Measurements from ENCODE around the gene PCDH9. TPM values are rescaled to one million over a fixed set of nuclear protein-coding genes. Genes with fewer than 3 reads are reported as not detected.

PCDH9 gene
- total and polyA plus RNA-seq, 10 of the 15 experiments (the other 5 are each of a cell fraction or from before 2014, with no cell fraction given) = 0.02 to 2.3 (median 0.05) TPM; not detected in 1

GRCh38 chr13:66977161-66977560 lies 253.0 kb downstream of the PCDH9 start:
- H3K27me3 ChIP-seq (replicated peaks in 1 of 2; ENCODE audit: control insufficient read depth in 2 of 2, insufficient read depth in 2 of 2, low read length in 1 of 2) = no peaks in the 10 kb centered on the region
- no peak overlapping the region for H3K4me2 ChIP-seq (ENCODE audit: control insufficient read depth, insufficient read depth)
- SMC1A ChIA-PET (ENCODE audit: uncharacterized antibody, unreplicated experiment) = no interaction called here
- no peaks in the 10 kb centered on the region for H3K9me3 ChIP-seq (replicated peaks; ENCODE audit: control insufficient read depth, insufficient read depth, low read length)
- H3K4me1 ChIP-seq (ENCODE audit: control insufficient read depth, insufficient read depth, low read length) = no peaks in the 10 kb centered on the region
- H3K27ac ChIP-seq (ENCODE audit: control insufficient read depth, insufficient read depth) = no peak overlapping the region
- no TSS peak for BruUV-seq (replicated peaks)
- in situ Hi-C loops (cut with MboI) (no loop called here), intact Hi-C loops (cut with micrococcal nuclease; ENCODE audit: unreplicated experiment) (no loop called here)
- H2AFZ ChIP-seq (ENCODE audit: control insufficient read depth, low read depth, low read length) = no peak overlapping the region
- DNase-seq (ENCODE audit: low read depth, low spot score) (no peak), FAIRE-seq (no peak), ATAC-seq (no peak)
- RAD21 ChIA-PET (ENCODE audit: unreplicated experiment) = no interaction called here
- H3K4me3 ChIP-seq = no peak overlapping the region
- CTCF ChIA-PET = no interaction called here
- H4K20me1 ChIP-seq (ENCODE audit: control insufficient read depth, insufficient read depth) = no peaks in the 10 kb centered on the region
- no peak overlapping the region for H3K9ac ChIP-seq (ENCODE audit: control insufficient read depth, insufficient read depth, low read length)
- H3K36me3 ChIP-seq (ENCODE audit: control insufficient read depth in 2 of 2, insufficient read depth in 2 of 2, low read length in 1 of 2) = no peaks in the 10 kb centered on the region
- POLR2A ChIA-PET = no interaction called here
- WGBS (ENCODE audit: insufficient coverage, insufficient replicate concordance, low lambda C conversion rate, missing lambda C conversion rate) = 0% methylated on average over 4 of the region's 4 CpGs
- no peaks in the 10 kb centered on the region for H3K79me2 ChIP-seq (ENCODE audit: control insufficient read depth, insufficient read depth, low read length)
- TF ChIP-seq JUND (IDR thresholded peaks at IDR 0.05; ENCODE audit: low read depth, low read length) (no peak), TCF12 (IDR thresholded peaks at IDR 0.05; ENCODE audit: low read depth, low read length) (no peak), SIX5 (IDR thresholded peaks at IDR 0.05; ENCODE audit: low read depth, low read length, severe bottlenecking) (no peak), YY1 (IDR thresholded peaks at IDR 0.05; ENCODE audit: low read depth, low read length) (no peak), RFX5 (IDR thresholded peaks at IDR 0.05; ENCODE audit: low read depth, low read length) (no peak), NR2C2 (IDR thresholded peaks at IDR 0.05; ENCODE audit: borderline replicate concordance, control insufficient read depth, insufficient read length, low read depth) (no peak), NFXL1 (IDR thresholded peaks at IDR 0.05; ENCODE audit: borderline replicate concordance) (no peak), IKZF1 (conservative IDR thresholded peaks at IDR 0.05) (no peak), HDAC6 (IDR thresholded peaks at IDR 0.05; ENCODE audit: unreplicated experiment) (no peak), SMARCA5 (IDR thresholded peaks at IDR 0.05) (no peak), POLR2AphosphoS2 (IDR thresholded peaks at IDR 0.05; ENCODE audit: low read depth, low read length) (no peak)
- TF ChIP-seq, protein P1, sequence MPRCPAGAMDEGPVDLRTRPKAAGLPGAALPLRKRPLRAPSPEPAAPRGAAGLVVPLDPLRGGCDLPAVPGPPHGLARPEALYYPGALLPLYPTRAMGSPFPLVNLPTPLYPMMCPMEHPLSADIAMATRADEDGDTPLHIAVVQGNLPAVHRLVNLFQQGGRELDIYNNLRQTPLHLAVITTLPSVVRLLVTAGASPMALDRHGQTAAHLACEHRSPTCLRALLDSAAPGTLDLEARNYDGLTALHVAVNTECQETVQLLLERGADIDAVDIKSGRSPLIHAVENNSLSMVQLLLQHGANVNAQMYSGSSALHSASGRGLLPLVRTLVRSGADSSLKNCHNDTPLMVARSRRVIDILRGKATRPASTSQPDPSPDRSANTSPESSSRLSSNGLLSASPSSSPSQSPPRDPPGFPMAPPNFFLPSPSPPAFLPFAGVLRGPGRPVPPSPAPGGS (IDR thresholded peaks at IDR 0.05; ENCODE audit: borderline replicate concordance, insufficient read depth, low read depth, low read length, poor library complexity, severe bottlenecking) = no peak
- TF ChIP-seq, protein P2, sequence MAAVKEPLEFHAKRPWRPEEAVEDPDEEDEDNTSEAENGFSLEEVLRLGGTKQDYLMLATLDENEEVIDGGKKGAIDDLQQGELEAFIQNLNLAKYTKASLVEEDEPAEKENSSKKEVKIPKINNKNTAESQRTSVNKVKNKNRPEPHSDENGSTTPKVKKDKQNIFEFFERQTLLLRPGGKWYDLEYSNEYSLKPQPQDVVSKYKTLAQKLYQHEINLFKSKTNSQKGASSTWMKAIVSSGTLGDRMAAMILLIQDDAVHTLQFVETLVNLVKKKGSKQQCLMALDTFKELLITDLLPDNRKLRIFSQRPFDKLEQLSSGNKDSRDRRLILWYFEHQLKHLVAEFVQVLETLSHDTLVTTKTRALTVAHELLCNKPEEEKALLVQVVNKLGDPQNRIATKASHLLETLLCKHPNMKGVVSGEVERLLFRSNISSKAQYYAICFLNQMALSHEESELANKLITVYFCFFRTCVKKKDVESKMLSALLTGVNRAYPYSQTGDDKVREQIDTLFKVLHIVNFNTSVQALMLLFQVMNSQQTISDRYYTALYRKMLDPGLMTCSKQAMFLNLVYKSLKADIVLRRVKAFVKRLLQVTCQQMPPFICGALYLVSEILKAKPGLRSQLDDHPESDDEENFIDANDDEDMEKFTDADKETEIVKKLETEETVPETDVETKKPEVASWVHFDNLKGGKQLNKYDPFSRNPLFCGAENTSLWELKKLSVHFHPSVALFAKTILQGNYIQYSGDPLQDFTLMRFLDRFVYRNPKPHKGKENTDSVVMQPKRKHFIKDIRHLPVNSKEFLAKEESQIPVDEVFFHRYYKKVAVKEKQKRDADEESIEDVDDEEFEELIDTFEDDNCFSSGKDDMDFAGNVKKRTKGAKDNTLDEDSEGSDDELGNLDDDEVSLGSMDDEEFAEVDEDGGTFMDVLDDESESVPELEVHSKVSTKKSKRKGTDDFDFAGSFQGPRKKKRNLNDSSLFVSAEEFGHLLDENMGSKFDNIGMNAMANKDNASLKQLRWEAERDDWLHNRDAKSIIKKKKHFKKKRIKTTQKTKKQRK (IDR thresholded peaks at IDR 0.05; ENCODE audit: low read depth, low read length) = no peak
- TF ChIP-seq, protein P3, sequence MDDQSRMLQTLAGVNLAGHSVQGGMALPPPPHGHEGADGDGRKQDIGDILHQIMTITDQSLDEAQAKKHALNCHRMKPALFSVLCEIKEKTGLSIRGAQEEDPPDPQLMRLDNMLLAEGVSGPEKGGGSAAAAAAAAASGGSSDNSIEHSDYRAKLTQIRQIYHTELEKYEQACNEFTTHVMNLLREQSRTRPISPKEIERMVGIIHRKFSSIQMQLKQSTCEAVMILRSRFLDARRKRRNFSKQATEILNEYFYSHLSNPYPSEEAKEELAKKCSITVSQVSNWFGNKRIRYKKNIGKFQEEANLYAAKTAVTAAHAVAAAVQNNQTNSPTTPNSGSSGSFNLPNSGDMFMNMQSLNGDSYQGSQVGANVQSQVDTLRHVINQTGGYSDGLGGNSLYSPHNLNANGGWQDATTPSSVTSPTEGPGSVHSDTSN (IDR thresholded peaks at IDR 0.05; ENCODE audit: insufficient replicate concordance, low read depth, low read length) = no peak
- TF ChIP-seq, protein P4, sequence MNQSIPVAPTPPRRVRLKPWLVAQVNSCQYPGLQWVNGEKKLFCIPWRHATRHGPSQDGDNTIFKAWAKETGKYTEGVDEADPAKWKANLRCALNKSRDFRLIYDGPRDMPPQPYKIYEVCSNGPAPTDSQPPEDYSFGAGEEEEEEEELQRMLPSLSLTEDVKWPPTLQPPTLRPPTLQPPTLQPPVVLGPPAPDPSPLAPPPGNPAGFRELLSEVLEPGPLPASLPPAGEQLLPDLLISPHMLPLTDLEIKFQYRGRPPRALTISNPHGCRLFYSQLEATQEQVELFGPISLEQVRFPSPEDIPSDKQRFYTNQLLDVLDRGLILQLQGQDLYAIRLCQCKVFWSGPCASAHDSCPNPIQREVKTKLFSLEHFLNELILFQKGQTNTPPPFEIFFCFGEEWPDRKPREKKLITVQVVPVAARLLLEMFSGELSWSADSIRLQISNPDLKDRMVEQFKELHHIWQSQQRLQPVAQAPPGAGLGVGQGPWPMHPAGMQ (IDR thresholded peaks at IDR 0.05; ENCODE audit: borderline replicate concordance) = no peak
